Liver (tissue), 9 donors: ENCODE data around the gene RSPO4. TPM values are rescaled to one million over a fixed set of nuclear protein-coding genes. Genes with fewer than 3 reads are reported as not detected.

Experiments
- DNase-seq: peaks from one replicate; pipeline ENCODE4 v3.0.0-alpha.2; 2017; ENCODE audit warnings: low spot score
- H3K27ac ChIP-seq, 2 donors: one replicate each; pipeline ENCODE4 v1.7.0; 2013; ENCODE audit warnings: inconsistent platforms in 2 of 2, low read length in 2 of 2, control low read depth in 1 of 2, low read depth in 1 of 2, mild to moderate bottlenecking in 1 of 2
- H3K27me3 ChIP-seq, 4 donors: one replicate each; pipeline versions ENCODE4 v1.6.1 to v1.7.0; 2013; ENCODE audit warnings: low read length in 3 of 4, inconsistent platforms in 1 of 4, mild to moderate bottlenecking in 1 of 4, moderate library complexity in 1 of 4; ENCODE audit not compliant: control insufficient read depth in 4 of 4, insufficient read depth in 4 of 4
- H3K36me3 ChIP-seq, 4 donors: one replicate each; pipeline versions ENCODE4 v1.6.1 to v1.7.0; 2013; ENCODE audit warnings: low read length in 3 of 4, mild to moderate bottlenecking in 3 of 4, low read depth in 1 of 4, moderate library complexity in 1 of 4; ENCODE audit not compliant: control insufficient read depth in 4 of 4, insufficient read depth in 3 of 4
- H3K4me1 ChIP-seq, 4 donors: one replicate each; pipeline versions ENCODE4 v1.6.1 to v1.7.0; 2013; ENCODE audit warnings: low read length in 3 of 4, mild to moderate bottlenecking in 3 of 4, moderate library complexity in 1 of 4; ENCODE audit not compliant: control insufficient read depth in 4 of 4, insufficient read depth in 4 of 4
- H3K4me3 ChIP-seq, 3 donors: one replicate each; pipeline versions ENCODE4 v1.6.1 to v1.7.0; 2013; ENCODE audit warnings: low read length in 3 of 3, control low read depth in 1 of 3, low read depth in 1 of 3, mild to moderate bottlenecking in 1 of 3
- H3K9ac ChIP-seq, 2 donors: one replicate each; pipeline ENCODE4 v1.7.0; 2013; ENCODE audit warnings: low read length in 2 of 2, mild to moderate bottlenecking in 2 of 2, moderate library complexity in 2 of 2, control low read depth in 1 of 2, low read depth in 1 of 2
- H3K9me3 ChIP-seq, 4 donors: one replicate each; pipeline versions ENCODE4 v1.6.1 to v1.7.0; 2013; ENCODE audit warnings: low read length in 3 of 4; ENCODE audit not compliant: control insufficient read depth in 4 of 4
- ATF3 ChIP-seq: IDR thresholded peaks from 2 replicates; pipeline ENCODE4 v1.6.1; 2016; ENCODE audit warnings: antibody characterized with exemption
- CTCF ChIP-seq: fragments of 150-350 bp; IDR thresholded peaks from 2 replicates; pipeline ENCODE4 v1.5.1; 2017; ENCODE audit warnings: improper control_type of control experiment, low read depth, low read length; ENCODE audit not compliant: missing input control
- EGR1 ChIP-seq, 2 donors: IDR thresholded peaks; 2 replicates each; pipeline ENCODE4 v1.6.1; 2016 to 2018; ENCODE audit warnings: antibody characterized with exemption in 2 of 2, low read depth in 2 of 2
- FOXA1 ChIP-seq: IDR thresholded peaks from 2 replicates; pipeline ENCODE4 v1.6.1; 2016; ENCODE audit warnings: antibody characterized with exemption
- HNF4A ChIP-seq, 2 donors: conservative IDR thresholded peaks; 2 replicates each; pipeline ENCODE4 v1.6.1; 2016; ENCODE audit warnings: antibody characterized with exemption in 2 of 2, mild to moderate bottlenecking in 2 of 2
- HNF4G ChIP-seq: IDR thresholded peaks from 2 replicates; pipeline ENCODE4 v1.6.1; 2016; ENCODE audit warnings: antibody characterized with exemption
- JUND ChIP-seq, 2 donors: IDR thresholded peaks; 2 replicates each; pipeline ENCODE4 v1.6.1; 2016; ENCODE audit warnings: antibody characterized with exemption in 2 of 2
- NR2F2 ChIP-seq: IDR thresholded peaks from 2 replicates; pipeline ENCODE4 v1.6.1; 2016; ENCODE audit warnings: antibody characterized with exemption
- RAD21 ChIP-seq, 2 donors: IDR thresholded peaks; 2 replicates each; pipeline ENCODE4 v1.6.1; 2016; ENCODE audit warnings: antibody characterized with exemption in 2 of 2, mild to moderate bottlenecking in 2 of 2
- RXRA ChIP-seq, 2 donors: IDR thresholded peaks; 2 replicates each; pipeline ENCODE4 v1.6.1; 2017 to 2018; ENCODE audit warnings: antibody characterized with exemption in 2 of 2, mild to moderate bottlenecking in 1 of 2
- SP1 ChIP-seq: IDR thresholded peaks from 2 replicates; pipeline ENCODE4 v1.6.1; 2018; ENCODE audit warnings: antibody characterized with exemption, mild to moderate bottlenecking
- TAF1 ChIP-seq: conservative IDR thresholded peaks from 2 replicates; pipeline ENCODE4 v1.6.1; 2016; ENCODE audit warnings: antibody characterized with exemption, mild to moderate bottlenecking
- YY1 ChIP-seq: IDR thresholded peaks from 2 replicates; pipeline ENCODE4 v1.6.1; 2016; ENCODE audit warnings: antibody characterized with exemption, mild to moderate bottlenecking
- WGBS: extraction: QIAGEN DNeasy Blood & Tissue Kit; methylation state at CpG from one replicate; pipeline ENCODE4 v1.1.7; 2013; 5-methylcytosine and 5-hydroxymethylcytosine counted together
- polyA plus RNA-seq, 2 donors: library from polyadenylated mRNA; stranded (reverse) in 1 of 2; unstranded in 1 of 2; fragments of 200-250 nt in 1 of 2; fragments of >200 nt in 1 of 2; fragmentation: Nextera tagmentation in 1 of 2; extraction: Ambion mirVana in 1 of 2; gene quantifications; one replicate each; pipeline versions ENCODE4 v1.2.1 to v1.2.3, GENCODE V29; 2013 to 2015
- total RNA-seq, 2 donors: library from RNA; depleted of rRNA; stranded (reverse); fragments of >200 nt; gene quantifications; one replicate each; pipeline ENCODE4 v1.2.3, GENCODE V29; 2014
- TF ChIP-seq, protein P1 (sequence below): IDR thresholded peaks from 2 replicates; pipeline ENCODE4 v1.6.1; 2016; ENCODE audit warnings: antibody characterized with exemption
- TF ChIP-seq, protein P2 (sequence below): IDR thresholded peaks from 2 replicates; pipeline ENCODE4 v1.6.1; 2016; ENCODE audit warnings: antibody characterized with exemption, mild to moderate bottlenecking
- donor health status: healthy.
- donor health status: healthy.
- donor health status: healthy.
- donor health status: healthy.
- donor health status: healthy.

The RSPO4 gene
- total and polyA plus RNA-seq, 4 donors, result not detected

GRCh38 chr20:956330-956951, 45.7 kb downstream of the RSPO4 start:
- no peaks in the 10 kb centered on the region for H3K36me3 ChIP-seq
- peak; percentile 81 for DNase-seq
- H3K4me1 ChIP-seq, result peaks cover 0 to 4% (median 0%) of the 10 kb centered on the region in 4 donors
- H3K27ac ChIP-seq, result no peak overlapping the region
- H3K4me3 ChIP-seq, result no peak overlapping the region
- no peak overlapping the region for H3K9ac ChIP-seq
- 11% methylated on average over 13 of the region's 13 CpGs for WGBS
- H3K9me3 ChIP-seq, result no peaks in the 10 kb centered on the region
- no peak for TF ChIP-seq RXRA (IDR thresholded peaks at IDR 0.05)
- no peak for TF ChIP-seq YY1
- TF ChIP-seq EGR1 (IDR thresholded peaks at IDR 0.05; ENCODE audit: low read depth in 2 of 2), result no peak
- TF ChIP-seq SP1, result no peak
- TF ChIP-seq, protein P1, sequence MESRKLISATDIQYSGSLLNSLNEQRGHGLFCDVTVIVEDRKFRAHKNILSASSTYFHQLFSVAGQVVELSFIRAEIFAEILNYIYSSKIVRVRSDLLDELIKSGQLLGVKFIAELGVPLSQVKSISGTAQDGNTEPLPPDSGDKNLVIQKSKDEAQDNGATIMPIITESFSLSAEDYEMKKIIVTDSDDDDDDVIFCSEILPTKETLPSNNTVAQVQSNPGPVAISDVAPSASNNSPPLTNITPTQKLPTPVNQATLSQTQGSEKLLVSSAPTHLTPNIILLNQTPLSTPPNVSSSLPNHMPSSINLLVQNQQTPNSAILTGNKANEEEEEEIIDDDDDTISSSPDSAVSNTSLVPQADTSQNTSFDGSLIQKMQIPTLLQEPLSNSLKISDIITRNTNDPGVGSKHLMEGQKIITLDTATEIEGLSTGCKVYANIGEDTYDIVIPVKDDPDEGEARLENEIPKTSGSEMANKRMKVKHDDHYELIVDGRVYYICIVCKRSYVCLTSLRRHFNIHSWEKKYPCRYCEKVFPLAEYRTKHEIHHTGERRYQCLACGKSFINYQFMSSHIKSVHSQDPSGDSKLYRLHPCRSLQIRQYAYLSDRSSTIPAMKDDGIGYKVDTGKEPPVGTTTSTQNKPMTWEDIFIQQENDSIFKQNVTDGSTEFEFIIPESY, result no peak
- no peak for TF ChIP-seq FOXA1
- TF ChIP-seq JUND (IDR thresholded peaks at IDR 0.05), result no peak
- no peak for TF ChIP-seq HNF4G
- TF ChIP-seq, protein P2, sequence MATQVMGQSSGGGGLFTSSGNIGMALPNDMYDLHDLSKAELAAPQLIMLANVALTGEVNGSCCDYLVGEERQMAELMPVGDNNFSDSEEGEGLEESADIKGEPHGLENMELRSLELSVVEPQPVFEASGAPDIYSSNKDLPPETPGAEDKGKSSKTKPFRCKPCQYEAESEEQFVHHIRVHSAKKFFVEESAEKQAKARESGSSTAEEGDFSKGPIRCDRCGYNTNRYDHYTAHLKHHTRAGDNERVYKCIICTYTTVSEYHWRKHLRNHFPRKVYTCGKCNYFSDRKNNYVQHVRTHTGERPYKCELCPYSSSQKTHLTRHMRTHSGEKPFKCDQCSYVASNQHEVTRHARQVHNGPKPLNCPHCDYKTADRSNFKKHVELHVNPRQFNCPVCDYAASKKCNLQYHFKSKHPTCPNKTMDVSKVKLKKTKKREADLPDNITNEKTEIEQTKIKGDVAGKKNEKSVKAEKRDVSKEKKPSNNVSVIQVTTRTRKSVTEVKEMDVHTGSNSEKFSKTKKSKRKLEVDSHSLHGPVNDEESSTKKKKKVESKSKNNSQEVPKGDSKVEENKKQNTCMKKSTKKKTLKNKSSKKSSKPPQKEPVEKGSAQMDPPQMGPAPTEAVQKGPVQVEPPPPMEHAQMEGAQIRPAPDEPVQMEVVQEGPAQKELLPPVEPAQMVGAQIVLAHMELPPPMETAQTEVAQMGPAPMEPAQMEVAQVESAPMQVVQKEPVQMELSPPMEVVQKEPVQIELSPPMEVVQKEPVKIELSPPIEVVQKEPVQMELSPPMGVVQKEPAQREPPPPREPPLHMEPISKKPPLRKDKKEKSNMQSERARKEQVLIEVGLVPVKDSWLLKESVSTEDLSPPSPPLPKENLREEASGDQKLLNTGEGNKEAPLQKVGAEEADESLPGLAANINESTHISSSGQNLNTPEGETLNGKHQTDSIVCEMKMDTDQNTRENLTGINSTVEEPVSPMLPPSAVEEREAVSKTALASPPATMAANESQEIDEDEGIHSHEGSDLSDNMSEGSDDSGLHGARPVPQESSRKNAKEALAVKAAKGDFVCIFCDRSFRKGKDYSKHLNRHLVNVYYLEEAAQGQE, result no peak
- peak; percentile 98 to 100 for TF ChIP-seq RAD21 (IDR thresholded peaks at IDR 0.05)
- TF ChIP-seq TAF1, result no peak
- peak; percentile 97 for TF ChIP-seq CTCF
- TF ChIP-seq ATF3, result no peak
- peaks cover 0 to 8% (median 0%) of the 10 kb centered on the region in 4 donors for H3K27me3 ChIP-seq

- TF ChIP-seq NR2F2 (no peak), HNF4A (conservative IDR thresholded peaks at IDR 0.05) (no peak), RAD21 (IDR thresholded peaks at IDR 0.05) (no peak), YY1 (no peak), ATF3 (no peak)
- Histone ChIP-seq H3K4me1 (peaks cover 0 to 4% (median 0%) of the 10 kb centered on the region in 4 donors), H3K27ac (no peak overlapping the region), H3K9ac (no peak overlapping the region), H3K27me3 (peaks cover 0 to 8% (median 0%) of the 10 kb centered on the region in 4 donors), H3K36me3 (no peaks in the 10 kb centered on the region), H3K4me3 (no peak overlapping the region), H3K9me3 (no peaks in the 10 kb centered on the region)
- WGBS, result 78% methylated on average over 7 of the region's 7 CpGs
- no peak for DNase-seq
Measured at GRCh38 chr20:955656-956055, 46.5 kb downstream of the RSPO4 start.
